NOMO-1 treated with DMSO at 0.1 percent for 48 hours (cell line): ENCODE results near the gene PRELID3B.

Experiments used
- DNase-seq: peaks from one replicate; lab custom pipeline; 2025; ENCODE audit not compliant: unreplicated experiment; lab: John Stamatoyannopoulos, UW

The PRELID3B gene

GRCh38 chr20:58996226-58996611 lies 46.4 kb downstream of the PRELID3B start:
- DNase-seq = no peak

GRCh38 chr20:58995461-58996225 lies 46.9 kb downstream of the PRELID3B start:
- DNase-seq = no peak

- peak; percentile 2 for DNase-seq
Measured at GRCh38 chr20:58994390-58995159, 48.0 kb downstream of the PRELID3B start.

GRCh38 chr20:58993332-58994248 lies 49.0 kb downstream of the PRELID3B start:
- no peak for DNase-seq

- no peak for DNase-seq
Measured at GRCh38 chr20:58992911-58993310, 49.7 kb downstream of the PRELID3B start.

GRCh38 chr20:58991715-58992114 lies 50.9 kb downstream of the PRELID3B start:
- DNase-seq = peak; percentile 3

GRCh38 chr20:58990651-58991445 lies 51.7 kb downstream of the PRELID3B start:
- DNase-seq = no peak

GRCh38 chr20:58989196-58989595 lies 53.4 kb downstream of the PRELID3B start:
- no peak for DNase-seq

GRCh38 chr20:58988565-58988882 lies 54.1 kb downstream of the PRELID3B start:
- DNase-seq = no peak

GRCh38 chr20:58987790-58988564 lies 54.6 kb downstream of the PRELID3B start:
- no peak for DNase-seq

- DNase-seq = no peak
Measured at GRCh38 chr20:58986968-58987517, 55.5 kb downstream of the PRELID3B start.

GRCh38 chr20:58986286-58986967 lies 56.2 kb downstream of the PRELID3B start:
- no peak for DNase-seq

GRCh38 chr20:58985656-58986055 lies 56.9 kb downstream of the PRELID3B start:
- DNase-seq = no peak

- DNase-seq = no peak
Measured at GRCh38 chr20:58984691-58985090, 57.9 kb downstream of the PRELID3B start.
